GM19193 (cell line): Measurements from ENCODE around the gene ATXN1.

Experiments
- POLR2A ChIP-seq: IDR thresholded peaks from 4 replicates; pipeline ENCODE4 v1.6.1; 2011; ENCODE audit not compliant: insufficient read depth, insufficient read length; ENCODE audit errors: extremely low read depth

Gene ATXN1

GRCh38 chr6:16760516-16761470, at the start of gene ATXN1:
TSS of gene ATXN1 (minus strand) at chr6:16761460.
- TF ChIP-seq POLR2A = no peak

GRCh38 chr6:16810411-16810810, 49.2 kb upstream of the ATXN1 start:
- TF ChIP-seq POLR2A = no peak

DNA sequence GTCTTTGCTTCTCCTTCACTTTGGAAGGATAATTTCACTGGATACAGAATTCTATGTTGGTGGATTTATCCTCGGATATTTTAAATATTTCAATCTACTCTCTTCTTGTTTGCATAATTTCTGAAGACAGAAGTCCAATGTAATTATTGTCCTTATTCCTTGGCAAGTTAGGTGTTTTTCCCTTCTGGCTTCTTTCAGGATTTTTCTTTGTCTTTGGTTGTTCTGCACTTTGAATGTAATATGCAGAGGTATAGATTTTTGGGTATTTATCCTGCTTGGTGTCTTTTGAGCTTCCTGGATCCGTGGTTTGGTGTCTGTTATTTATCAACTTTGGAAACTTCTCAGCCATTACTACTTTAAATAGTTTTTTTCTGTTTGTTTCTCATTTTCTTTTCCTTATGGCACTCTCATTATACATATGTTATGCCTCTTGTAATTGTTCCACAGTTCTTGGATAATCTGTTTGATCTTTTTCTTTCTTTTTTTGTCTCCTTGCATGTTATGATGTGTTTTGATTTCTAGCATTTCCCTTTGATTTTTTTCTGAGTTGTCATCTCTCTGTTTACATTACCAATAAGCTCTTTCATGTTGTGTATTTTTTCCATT, 48.6 kb upstream of the ATXN1 start:
- TF ChIP-seq POLR2A = no peak

GRCh38 chr6:16807956-16808355, 46.7 kb upstream of the ATXN1 start:
- TF ChIP-seq POLR2A = no peak

DNA sequence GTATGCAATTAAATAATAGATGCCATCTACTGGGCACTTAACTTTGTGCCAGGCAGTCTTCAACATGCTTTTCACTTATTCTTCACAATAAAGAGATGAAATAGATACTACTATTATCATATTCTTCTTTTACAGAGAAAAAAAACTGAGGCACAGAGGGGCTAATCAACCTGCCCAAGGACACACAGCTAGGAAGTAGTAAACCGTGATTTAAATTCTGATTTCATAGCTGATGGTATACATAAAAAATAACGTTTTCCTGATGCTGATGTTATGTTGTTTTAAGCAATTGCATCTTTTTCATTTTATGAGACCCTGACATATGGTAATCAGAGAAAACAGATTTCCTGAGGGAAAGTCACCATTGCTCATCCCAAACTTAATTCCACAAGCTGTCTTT, 45.1 kb upstream of the ATXN1 start:
- TF ChIP-seq POLR2A = no peak

- no peak for TF ChIP-seq POLR2A
These were observed 44.1 kb upstream of the ATXN1 start for GRCh38 chr6:16805243-16805950.

DNA sequence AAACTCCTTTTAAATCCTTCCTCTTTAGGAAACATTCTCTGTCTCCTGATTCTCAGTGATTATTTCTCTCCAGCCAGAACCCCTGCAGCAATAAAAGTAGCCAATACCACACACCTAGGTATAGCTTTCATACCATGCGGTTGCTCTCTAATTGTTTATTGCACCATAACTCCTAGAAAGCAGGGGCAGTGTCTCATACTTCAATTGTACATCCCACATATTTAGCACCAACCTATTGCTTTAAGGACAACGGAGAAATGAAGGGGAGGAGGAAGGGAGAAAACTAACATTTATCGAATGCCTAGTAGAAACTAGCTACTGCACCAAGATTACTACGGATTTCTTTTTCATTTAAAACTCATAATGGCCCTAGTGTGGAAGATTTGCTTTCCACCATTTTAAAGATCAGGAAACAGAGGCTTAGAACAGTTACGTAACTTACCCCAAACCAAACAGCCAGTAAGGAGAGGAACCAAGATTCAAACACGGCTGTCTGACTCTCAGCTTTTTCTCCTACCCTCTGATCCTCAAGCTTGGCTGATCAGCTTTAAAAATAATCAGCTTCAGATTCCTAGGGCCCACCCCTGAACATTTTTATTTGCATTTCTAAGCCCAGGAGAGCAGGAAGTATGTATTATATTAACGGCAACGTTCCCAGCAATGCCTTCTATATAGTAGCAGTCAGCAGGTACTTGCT, 43.4 kb upstream of the ATXN1 start:
- no peak for TF ChIP-seq POLR2A

DNA sequence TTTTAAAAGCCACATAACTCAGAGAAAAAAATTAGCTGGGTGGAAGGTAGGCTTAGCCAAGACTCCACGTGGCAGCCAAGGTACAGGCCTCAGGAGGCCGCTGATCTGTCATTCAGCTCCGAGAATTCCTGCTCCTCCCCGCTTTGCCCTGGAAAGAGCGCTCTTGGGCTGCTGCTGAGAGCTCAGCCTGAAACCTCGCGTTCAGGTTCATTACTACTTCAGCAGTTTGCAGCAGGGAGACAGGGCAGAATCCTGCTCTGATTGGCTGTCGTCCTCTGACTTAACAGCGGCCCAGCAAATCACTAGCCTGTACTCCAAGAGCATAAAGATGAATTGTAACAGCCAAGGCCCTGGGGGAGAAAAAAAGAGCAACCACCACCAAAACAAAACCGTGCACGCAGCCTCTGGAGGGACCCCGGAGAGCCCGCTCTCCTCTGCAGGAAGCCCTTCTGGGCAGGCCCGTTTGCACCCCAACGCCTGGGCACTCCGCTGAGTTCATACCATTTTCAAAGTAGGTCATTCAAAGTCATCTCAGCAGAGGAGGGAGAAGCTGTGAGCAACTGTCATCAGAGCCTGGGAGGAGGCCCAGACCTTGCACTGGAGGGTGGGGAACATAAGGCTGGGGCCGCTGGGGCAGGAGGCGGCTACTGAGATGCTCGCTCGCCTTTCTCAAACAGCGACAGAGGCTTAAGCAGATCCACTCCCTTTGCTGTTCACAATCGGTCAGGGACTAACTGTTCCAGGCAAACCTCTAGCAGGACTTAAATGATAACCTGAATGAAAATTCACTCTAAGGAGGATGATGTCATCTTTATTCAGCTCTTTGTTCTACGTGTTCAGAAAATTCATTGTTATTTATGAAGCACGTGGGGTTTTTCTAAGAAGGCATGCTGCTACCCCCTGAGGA, 42.3 kb upstream of the ATXN1 start:
- no peak for TF ChIP-seq POLR2A

- no peak for TF ChIP-seq POLR2A
These were observed 40.8 kb upstream of the ATXN1 start for GRCh38 chr6:16802071-16802470.

DNA sequence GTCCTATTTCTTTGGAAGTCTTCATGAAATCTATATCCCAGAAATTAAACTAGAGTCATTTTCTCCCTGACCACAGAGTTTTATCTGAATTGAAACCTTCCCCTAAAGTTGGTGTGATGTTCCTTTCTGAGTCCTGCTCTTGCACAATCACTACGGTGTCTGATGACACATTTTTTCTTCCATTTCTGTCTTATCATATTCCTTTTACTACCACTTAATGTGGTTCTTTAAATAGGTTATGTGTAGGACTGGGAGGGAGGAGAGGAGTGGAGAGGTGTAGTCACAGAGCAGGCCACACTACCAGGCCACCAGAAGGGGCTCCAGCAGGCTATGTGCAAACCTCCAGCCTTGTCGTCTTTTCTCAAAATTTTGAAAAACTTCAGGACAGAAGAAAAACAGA, 39.7 kb upstream of the ATXN1 start:
- no peak for TF ChIP-seq POLR2A

DNA sequence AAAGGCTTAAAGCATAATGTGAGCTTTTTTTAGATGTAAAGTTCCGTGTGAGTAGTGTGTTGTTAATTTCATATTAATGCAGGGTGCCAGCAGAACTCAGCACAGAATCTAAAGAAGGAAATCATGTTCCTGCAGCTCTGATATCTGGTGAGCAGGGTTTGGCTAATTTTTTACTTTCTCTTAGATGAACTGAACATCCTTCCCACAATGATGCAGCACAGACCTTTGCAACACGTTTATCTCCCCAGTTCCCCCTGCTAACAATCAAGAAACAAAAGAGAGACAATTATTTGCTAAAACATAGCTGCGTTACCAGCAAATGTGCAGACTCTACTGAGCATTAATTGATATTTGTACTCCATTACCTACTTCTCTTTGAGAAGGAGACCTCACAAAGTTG, 39.1 kb upstream of the ATXN1 start:
- no peak for TF ChIP-seq POLR2A

DNA sequence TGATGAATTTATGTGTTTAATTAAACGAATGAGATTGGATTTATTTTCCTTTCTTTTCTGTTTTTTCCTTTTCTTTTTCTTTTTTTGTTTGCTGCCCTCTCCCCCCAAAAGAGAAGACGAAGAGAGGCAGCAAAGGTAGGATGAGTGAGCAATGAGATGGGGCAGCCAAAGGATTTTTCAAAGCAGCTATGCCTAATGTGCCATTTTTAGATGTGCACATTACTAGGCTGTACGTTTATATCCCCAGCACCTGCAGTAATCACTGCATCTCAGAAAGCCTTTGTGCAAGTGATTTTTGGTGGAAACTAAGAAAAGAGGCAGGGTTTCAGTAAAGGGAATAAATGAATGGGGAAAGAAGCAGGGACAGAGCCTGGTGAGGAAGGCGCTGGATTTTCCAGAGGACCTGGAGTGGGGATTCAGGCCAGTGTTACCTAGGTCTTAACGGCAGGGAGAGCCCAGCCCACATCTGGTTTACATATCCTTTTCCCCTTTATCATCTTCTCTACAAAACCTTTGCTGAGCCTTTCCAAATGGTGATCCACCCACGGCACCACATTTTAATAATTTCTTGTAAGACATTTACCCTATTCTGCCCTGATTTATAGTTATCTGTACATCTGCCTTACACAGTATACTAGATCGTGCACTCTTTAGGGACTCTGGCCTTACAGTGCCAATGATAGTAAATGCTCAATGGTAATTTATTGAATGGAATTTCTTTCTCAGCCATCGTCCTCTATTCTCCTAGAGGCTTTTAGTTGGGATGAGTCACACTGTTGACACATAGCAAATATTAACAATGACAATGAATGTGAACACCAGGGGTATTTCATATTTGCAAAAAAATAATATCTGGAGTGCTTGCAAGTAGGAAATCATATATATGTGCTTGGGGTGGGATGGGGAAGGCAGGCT, 38.3 kb upstream of the ATXN1 start:
- TF ChIP-seq POLR2A = no peak
